Upper lobe of right lung (tissue), 1 donor: Measurements from ENCODE around the gene SPR. TPM values are rescaled to one million over a fixed set of nuclear protein-coding genes. Genes with fewer than 3 reads are reported as not detected.

Experiments
- ATAC-seq: fragments of 200-7000 bp; cut with Tn5 transposase; one replicate; pipeline ENCODE4 v1.9.1; 2020; ENCODE audit warnings: mild to moderate bottlenecking, moderate library complexity
- DNase-seq: peaks from one replicate; pipeline ENCODE4 v3.0.0-alpha.2; 2020
- H3K27ac ChIP-seq: fragments of 200-600 bp; one replicate; pipeline ENCODE4 v1.8.0; 2022
- H3K27me3 ChIP-seq: fragments of 200-600 bp; one replicate; pipeline ENCODE4 v1.8.0; 2022; ENCODE audit warnings: mild to moderate bottlenecking
- H3K36me3 ChIP-seq: fragments of 200-600 bp; one replicate; pipeline ENCODE4 v1.8.0; 2022
- H3K4me1 ChIP-seq: fragments of 200-600 bp; one replicate; pipeline ENCODE4 v1.8.0; 2022
- H3K4me3 ChIP-seq: fragments of 200-600 bp; one replicate; pipeline ENCODE4 v1.8.0; 2022; ENCODE audit warnings: mild to moderate bottlenecking
- H3K9me3 ChIP-seq: fragments of 200-600 bp; one replicate; pipeline ENCODE4 v1.8.0; 2022
- intact Hi-C: fragments of 100-400 bp; cut with DNase I; formaldehyde crosslinking; loops from one replicate; pipeline ENCODE4 v1.11.0; 2022
- total RNA-seq: library from RNA; stranded (reverse); fragmentation: NEBNext Ultra II Directional; extraction: Animal tissue kit (Norgen Biotek cat#: 25700); gene quantifications from one replicate; pipeline ENCODE4 v1.2.1, GENCODE V29; 2021
- TF ChIP-seq, protein P1 (sequence below): fragments of 200-600 bp; IDR thresholded peaks from one replicate; pipeline ENCODE4 v1.8.0; 2022; ENCODE audit warnings: antibody characterized with exemption
- donor health status: DM: no; HTN: yes; CAD: no; lungs with severe emphysema.

SPR gene
- total RNA-seq, 1 donor from 2014 or later, result 44.1 TPM

DNA sequence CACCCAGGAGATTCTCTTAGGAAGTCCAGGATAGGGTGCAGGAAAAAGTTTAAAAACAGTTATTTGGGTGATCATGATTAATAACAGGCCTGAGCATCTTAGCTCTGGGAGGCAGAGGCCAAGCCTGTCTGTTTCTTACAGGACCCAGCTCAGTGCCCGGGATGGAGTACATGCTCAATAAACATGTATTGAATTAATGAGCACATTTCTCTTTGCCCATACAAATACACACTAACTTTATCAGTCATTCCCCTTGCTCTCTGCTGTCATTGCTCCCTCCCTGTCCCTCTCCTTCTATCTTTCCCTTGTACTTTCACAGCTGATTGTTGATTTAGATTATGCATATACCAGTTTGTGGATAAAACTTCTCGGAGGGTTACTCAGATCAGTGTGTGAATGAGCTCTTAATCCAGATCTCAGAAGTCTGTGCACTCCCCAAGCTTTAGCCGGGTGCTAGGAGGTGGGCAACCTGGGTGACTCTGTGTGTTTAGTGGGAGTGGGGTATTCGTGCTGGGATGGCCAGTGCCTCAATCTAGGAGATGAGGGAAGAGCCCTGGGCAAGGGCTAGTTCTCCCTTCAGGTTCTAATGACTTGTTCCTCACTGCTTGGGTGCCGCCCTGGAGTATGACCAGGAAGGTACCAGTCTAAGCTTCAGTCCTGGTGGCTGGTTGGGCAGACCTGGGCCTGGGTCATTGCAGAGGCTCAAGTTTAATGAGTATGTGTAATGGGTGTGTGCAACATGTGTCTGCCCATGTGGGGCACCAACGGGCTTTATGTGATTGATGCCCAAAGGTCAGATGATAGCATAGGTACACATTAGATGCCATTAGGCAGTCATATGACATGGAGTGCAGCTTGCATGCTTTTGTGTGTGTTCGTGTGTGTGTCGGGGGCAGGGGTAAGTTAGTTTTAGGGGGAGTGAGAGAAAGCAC, 40.7 kb downstream of the SPR start:
- Histone ChIP-seq H3K36me3 (no peaks in the 10 kb centered on the region), H3K27me3 (peaks cover 74% of the 10 kb centered on the region), H3K4me1 (peaks cover 12% of the 10 kb centered on the region), H3K4me3 (no peak overlapping the region), H3K9me3 (no peaks in the 10 kb centered on the region), H3K27ac (no peak overlapping the region)
- intact Hi-C loops, result no loop called here
- TF ChIP-seq, protein P1, sequence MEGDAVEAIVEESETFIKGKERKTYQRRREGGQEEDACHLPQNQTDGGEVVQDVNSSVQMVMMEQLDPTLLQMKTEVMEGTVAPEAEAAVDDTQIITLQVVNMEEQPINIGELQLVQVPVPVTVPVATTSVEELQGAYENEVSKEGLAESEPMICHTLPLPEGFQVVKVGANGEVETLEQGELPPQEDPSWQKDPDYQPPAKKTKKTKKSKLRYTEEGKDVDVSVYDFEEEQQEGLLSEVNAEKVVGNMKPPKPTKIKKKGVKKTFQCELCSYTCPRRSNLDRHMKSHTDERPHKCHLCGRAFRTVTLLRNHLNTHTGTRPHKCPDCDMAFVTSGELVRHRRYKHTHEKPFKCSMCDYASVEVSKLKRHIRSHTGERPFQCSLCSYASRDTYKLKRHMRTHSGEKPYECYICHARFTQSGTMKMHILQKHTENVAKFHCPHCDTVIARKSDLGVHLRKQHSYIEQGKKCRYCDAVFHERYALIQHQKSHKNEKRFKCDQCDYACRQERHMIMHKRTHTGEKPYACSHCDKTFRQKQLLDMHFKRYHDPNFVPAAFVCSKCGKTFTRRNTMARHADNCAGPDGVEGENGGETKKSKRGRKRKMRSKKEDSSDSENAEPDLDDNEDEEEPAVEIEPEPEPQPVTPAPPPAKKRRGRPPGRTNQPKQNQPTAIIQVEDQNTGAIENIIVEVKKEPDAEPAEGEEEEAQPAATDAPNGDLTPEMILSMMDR, result no peak
- DNase-seq (no peak), ATAC-seq (no peak)

DNA sequence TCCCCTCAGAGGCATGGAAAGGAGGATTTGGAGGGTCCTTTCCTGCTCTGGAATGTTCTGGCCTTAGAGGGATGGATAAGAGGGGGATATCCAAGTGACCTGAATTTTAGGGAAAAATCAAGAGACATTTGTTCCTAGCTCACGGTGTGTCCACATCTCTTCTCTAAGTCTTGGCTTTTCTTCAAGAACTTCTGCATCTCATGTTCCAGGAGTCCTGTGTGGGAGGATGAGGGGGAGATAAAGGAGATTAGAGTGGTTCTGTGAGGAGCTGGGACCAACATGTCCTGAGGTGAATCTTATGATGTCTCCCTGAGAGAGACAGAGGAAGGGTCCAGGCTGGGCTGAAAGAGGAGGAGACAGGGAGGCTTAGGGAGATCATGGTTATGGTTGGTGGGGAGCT, 41.8 kb downstream of the SPR start:
- Histone ChIP-seq H3K36me3 (no peaks in the 10 kb centered on the region), H3K4me3 (no peak overlapping the region), H3K4me1 (peaks cover 10% of the 10 kb centered on the region), H3K27ac (no peak overlapping the region), H3K27me3 (peaks cover 63% of the 10 kb centered on the region), H3K9me3 (no peaks in the 10 kb centered on the region)
- intact Hi-C loops, result no loop called here
- TF ChIP-seq, protein P1, result no peak
- ATAC-seq, result no peak
- DNase-seq, result no peak

DNA sequence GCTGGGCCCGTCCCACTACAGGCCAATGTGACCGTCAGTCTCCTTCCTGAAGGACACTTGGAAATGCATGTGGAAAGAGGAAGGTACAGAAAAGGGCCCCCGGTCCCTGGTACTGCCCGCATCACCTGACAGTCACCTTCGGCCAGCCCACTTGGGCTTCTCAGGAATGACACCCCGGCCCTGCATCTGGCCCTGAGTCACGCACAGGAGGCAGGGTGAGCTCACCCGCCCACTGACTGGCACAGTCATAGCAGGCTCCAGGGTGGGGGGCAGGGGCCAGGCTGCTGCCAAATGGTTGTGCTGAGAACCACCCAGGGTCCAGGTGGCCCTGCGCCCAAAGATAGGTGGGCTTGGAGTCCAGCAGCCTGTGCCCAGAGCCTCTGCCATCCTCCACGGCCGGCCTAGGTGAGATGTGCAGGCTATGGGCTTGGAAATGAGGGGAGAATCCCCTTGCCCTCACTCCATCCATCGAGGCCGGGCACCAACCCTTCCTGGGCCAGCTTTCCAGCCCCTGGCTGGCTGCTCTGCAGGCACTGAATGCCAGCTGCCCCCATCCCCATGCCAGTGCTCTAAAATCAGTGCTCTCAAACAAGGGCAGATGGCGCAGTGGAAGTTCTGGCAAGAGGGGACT, 44.2 kb downstream of the SPR start:
- Histone ChIP-seq H3K27me3 (peaks cover 41% of the 10 kb centered on the region), H3K27ac (no peak overlapping the region), H3K36me3 (no peaks in the 10 kb centered on the region), H3K4me3 (no peak overlapping the region), H3K9me3 (no peaks in the 10 kb centered on the region), H3K4me1 (no peaks in the 10 kb centered on the region)
- no peak for ATAC-seq
- TF ChIP-seq, protein P1, result no peak
- DNase-seq, result peak; percentile 55
- intact Hi-C loops, result no loop called here

DNA sequence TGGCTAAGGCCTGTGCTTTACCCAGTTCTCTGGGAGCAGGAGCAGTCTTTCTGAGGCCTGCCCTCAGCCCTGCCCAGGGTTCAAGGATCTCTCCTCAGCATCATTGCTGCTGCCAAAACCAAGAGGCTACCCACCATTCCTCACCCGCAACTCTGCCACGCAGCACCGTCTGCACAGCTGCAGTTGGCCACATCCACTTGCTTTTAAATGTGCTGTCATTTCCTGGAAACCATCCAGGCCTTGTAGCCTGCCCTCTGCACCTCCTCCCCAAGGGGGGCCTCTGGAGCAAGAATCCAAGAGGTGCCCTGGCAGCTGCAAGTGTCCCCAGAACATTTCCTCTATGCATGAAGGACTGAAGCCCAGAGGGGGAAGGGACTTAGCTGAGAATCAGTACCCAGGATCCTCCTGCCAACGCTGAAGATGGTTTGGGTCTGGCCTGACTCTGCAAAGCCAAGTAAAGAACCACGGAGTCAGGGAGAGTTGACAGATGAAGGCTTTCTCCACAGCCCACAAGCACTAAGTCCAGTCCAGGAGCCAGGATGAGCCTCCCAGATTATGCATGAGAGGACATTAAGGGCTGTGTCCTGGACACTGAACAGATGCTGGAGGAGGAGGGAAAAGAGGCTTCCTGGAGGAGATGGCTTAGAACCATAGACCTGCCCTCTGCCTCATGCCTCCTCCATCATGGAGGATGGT, 45.0 kb downstream of the SPR start:
- no peak overlapping the region for H3K4me3 ChIP-seq
- H3K4me1 ChIP-seq, result no peaks in the 10 kb centered on the region
- no peak for ATAC-seq
- H3K9me3 ChIP-seq, result no peaks in the 10 kb centered on the region
- peak; percentile 41 for DNase-seq
- no peak overlapping the region for H3K27ac ChIP-seq
- no peaks in the 10 kb centered on the region for H3K36me3 ChIP-seq
- peaks cover 33% of the 10 kb centered on the region for H3K27me3 ChIP-seq
- intact Hi-C loops, result no loop called here
- TF ChIP-seq, protein P1, result no peak

DNA sequence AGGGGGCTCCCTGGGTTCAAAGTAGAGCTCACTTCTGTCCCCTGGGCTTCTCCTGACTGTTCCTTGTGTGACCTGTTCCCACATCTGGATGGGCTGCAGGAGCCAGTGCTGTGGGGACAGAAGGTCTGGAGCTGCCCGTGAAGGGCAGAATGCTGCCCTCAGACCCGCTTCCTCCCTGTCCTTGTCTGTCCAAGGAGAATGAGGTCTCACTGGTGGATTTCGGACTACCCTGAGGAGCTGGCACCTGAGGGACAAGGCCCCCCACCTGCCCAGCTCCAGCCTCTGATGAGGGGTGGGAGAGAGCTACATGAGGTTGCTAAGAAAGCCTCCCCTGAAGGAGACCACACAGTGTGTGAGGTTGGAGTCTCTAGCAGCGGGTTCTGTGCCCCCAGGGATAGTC, 45.6 kb downstream of the SPR start:
- TF ChIP-seq, protein P1, result no peak
- ATAC-seq (no peak), DNase-seq (no peak)
- H3K4me3 ChIP-seq, result no peak overlapping the region
- H3K27ac ChIP-seq, result no peak overlapping the region
- H3K9me3 ChIP-seq, result no peaks in the 10 kb centered on the region
- no peaks in the 10 kb centered on the region for H3K36me3 ChIP-seq
- no peaks in the 10 kb centered on the region for H3K4me1 ChIP-seq
- intact Hi-C loops, result no loop called here
- H3K27me3 ChIP-seq, result peaks cover 26% of the 10 kb centered on the region
